Raji (cell line): ENCODE data around the gene RACGAP1.

Source experiments
- POLR2A ChIP-seq: IDR thresholded peaks from 2 replicates; pipeline ENCODE4 v1.6.1; 2011; ENCODE audit warnings: low read depth, low read length, control low read depth; ENCODE audit not compliant: insufficient read depth

The RACGAP1 gene

GRCh38 chr12:50059440-50060119 is 34.3 kb upstream of the RACGAP1 start:
- TF ChIP-seq POLR2A, result no peak

DNA sequence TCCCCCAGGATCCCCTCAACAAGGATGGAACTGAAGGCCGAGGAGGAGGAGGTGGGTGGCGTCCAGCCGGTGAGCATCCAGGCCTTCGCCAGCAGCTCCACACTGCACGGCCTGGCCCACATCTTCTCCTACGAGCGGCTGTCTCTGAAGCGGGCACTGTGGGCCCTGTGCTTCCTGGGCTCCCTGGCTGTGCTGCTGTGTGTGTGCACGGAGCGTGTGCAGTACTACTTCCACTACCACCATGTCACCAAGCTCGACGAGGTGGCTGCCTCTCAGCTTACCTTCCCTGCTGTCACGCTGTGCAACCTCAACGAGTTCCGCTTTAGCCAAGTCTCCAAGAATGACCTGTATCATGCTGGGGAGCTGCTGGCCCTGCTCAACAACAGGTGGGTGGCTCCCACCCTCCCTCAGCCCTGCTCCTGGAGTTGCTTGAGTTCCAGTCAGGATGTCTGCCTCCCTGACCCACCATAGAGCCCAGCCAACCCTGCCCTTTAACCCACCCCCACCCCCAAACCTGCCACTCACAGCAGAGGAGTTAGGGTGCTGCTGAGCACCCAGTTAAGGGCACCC is 33.5 kb upstream of the RACGAP1 start:
- no peak for TF ChIP-seq POLR2A

GRCh38 chr12:50057896-50058670 is 32.8 kb upstream of the RACGAP1 start:
- no peak for TF ChIP-seq POLR2A

GRCh38 chr12:50057000-50057841 is 31.9 kb upstream of the RACGAP1 start, which contains the start of gene ASIC1:
TSS of gene ASIC1 (plus strand) at chr12:50057596. CDS start at chr12:50058767, 1,171 bp downstream.
- TF ChIP-seq POLR2A, result no peak

GRCh38 chr12:50056639-50056976 is 31.3 kb upstream of the RACGAP1 start:
- TF ChIP-seq POLR2A, result no peak

DNA sequence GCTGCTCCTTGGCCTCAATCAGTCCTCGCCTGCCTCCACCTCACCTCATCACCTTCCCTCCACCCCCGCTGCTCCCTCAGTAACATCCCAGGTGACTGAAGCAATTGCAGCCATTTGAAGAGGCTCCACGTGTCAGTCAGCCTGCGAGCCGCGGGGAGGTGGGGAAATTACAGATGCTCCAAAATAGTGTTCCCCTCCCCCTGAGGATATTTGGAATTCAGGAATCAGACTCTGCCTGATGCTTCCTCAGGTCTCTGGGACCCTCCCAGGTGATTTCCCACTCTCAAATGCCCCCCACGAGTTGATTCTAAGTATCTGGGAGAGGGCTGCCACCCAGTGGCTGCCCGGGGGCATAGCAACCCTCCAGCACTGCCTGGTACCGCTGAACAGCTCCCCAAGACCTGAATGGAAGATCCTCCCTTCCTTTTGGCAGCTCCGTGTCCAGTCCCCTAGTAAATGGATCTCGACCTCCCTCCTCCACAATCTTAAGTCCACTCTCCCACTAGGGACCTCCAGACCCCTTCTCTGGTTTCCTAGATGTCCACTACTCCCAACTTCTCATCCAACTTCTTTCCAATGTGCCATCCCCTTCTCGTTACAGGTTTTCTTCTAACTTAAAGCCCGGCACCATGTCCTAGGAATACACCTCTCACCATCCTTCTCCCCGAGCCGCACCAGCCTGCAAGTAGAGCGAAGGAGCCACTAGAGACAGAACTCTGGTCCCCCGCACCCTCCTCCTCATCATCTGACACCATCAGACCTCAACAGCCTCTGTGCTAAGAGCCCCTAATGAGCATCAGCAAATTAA is 30.7 kb upstream of the RACGAP1 start:
- no peak for TF ChIP-seq POLR2A

DNA sequence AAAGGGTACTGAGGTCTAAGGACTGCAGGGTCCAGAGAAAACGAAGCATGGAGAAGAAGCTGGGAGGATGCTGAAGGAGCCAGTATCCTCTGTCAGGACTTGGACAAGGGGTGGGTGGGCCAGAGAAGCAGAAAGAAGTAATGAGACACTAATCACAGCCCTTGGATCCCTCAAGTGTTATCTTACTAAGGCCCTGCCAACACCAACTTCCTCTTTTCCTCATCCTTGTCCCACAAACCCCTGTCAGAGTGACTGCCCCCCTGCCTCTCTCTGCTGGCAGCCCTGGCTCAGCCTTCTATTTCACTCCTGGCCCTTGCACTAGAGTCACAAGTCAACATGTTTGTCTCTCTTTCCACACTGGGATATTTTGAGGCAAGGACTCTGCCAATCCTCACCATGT is 28.3 kb upstream of the RACGAP1 start:
- no peak for TF ChIP-seq POLR2A

GRCh38 chr12:50052964-50053363 is 27.7 kb upstream of the RACGAP1 start:
- TF ChIP-seq POLR2A, result no peak

DNA sequence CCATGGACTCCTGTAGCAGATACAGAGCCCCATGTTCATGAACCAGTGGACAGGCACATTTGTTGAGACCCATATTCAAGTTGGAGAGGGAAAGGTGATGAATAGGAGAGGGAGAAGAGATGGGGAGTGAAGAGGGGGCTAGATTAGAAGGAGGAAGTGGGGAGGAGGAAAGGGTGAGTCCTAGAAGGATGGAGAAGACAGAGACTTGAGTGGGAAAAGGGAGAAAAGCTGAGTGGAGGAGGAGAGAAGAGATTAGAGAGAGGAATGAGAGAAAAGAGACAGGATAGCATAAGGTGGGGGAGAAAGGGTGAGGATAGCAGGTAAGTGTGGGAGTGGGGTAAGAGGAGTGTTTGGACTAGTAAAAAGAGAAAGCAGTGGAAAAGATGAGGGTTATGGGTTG is 27.2 kb upstream of the RACGAP1 start:
- no peak for TF ChIP-seq POLR2A

DNA sequence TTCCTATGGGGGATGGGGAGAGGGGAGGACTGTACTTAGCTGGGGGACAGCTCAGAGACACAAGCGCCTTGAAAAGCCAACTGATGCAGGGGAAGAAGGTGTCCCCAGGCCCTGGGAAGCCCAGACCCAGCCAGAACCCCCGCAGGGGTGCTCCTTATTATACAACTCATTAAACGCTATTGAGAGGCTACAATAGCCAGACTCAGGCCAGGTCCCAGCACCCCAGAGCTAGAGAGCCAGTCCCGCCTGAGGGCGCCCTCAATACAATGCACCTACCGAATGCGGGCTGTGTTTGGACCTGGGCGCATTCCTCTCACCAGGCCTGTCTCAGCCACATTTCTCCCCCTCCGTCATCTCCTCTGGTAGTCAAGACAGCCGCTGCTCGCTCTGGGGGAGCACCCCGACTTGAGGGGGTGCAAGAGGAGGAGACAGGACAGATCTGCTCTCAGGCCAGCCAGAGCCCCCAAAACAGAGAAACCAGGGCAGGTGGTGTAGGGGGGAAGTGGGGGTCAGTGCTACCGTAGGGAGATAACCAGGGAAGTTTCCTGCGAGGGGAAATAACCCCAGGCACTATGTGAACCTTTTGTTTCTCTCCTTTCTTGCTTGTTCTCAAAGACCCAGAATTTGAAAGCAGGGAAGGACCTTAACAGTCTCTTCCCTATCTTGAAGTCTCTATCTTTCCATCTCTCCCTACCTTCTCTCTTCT is 26.0 kb upstream of the RACGAP1 start:
- no peak for TF ChIP-seq POLR2A

- no peak for TF ChIP-seq POLR2A
Observed at GRCh38 chr12:50050410-50051098, 25.3 kb upstream of the RACGAP1 start.

DNA sequence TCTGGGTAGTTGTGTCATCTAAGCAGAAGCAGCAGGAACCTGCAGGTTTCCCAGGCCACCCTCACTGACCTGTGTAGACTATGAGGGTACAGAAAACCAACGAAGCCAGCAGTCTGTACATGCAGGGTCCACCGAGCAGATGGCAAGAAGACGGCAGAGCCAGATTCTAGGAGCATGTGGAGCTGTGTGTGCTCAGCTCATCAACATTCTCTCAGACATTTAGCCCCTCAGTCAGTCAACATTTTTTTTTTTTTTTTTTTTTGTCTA is 24.8 kb upstream of the RACGAP1 start:
- no peak for TF ChIP-seq POLR2A

DNA sequence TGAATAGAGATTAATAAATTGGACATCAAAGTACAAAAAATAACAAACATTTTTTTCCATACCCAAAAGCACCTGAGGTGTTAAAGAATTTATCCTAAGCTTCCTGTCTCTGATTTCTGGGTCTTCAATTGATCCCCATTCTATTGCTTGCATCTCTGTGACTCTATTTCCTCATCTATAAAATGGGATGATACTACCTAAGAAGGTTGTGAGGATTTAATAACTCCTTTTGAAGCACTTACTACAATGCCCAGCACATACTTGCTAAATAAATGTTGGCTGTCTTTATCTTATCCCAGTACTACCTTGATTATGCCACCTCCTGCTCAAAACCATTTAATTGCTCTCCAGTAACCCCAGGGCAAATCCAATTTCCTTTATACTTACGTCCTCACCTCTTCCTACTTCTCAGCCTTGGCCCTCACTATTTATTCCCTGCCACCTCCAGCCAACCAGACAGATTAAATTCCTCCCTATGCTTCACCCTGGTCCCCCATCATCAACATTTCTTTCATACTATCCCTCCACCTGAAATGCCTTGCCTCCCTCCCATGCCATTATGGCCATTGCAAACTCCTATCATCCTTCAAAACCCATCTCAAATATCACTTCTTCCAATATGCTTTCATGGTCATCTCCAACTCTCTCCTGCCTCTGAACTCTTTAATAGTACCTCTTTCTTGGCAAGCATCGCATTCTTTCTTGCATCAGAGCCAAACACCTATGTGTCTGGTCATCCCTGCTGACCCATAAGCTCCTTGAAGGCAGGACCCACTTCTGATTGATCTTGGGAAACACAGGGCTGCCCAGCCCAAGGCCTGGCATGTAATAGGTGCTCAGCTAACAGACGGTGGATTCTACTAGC is 24.2 kb upstream of the RACGAP1 start:
- no peak for TF ChIP-seq POLR2A
